Pericardium fibroblast (primary cell): ENCODE measurements around the gene COL4A1. TPM values are rescaled to one million over a fixed set of nuclear protein-coding genes. Genes with fewer than 3 reads are reported as not detected.

Source experiments
- total RNA-seq: library from RNA; depleted of rRNA; stranded (reverse); fragments of >200 nt; gene quantifications from 2 replicates; pipeline ENCODE4 v1.2.3, GENCODE V29; 2015

Gene COL4A1
- 288 and 811 TPM in 2 replicates for total RNA-seq

DNA sequence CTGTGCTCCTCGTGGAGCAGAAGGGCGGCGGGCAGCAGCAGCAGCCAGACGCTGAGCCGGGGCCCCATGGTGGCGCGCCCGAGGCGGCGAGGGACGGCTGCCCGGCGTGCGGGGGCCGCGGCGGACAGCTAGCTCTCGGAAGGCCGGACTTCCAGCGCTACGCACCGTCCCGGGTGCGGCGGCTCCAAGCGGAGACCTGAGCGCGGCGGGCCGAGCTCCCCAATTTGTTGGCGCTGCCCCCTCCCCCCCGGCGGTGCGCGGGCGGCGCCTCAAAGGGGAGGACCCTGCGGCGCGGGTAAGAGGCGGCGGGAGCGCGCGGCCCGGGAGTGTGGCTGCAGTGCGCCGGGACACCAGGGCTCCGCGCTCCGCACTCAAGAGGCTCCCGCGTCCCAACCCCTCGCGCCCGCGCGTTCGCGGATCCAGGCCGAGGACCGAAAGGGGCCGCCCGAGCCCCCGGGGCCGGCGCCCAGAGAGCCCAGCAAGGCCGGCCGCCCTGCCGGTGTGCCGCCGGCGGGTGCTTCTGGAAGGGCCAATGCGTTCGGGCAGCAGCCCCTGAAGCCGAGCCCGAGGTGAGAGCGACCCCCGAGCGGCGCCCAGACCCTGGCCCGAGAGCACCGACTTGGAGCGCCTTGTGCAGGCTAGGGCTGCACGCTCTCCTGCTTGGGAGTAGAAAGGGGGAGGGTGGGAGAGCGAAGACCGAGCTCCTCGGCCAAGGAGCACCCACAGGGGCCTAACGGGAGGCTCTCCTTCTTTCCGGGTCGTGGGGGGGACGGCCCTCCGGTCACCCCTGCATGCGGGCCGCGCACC is at the start of gene COL4A1, which contains the start of gene COL4A2:
Gene COL4A1, minus strand, starts transcription at position 198 of the 807 bp plus-strand sequence. Its CDS starts 130 bp downstream, at position 68.
Gene COL4A2, plus strand, starts transcription at position 325 of the 807 bp plus-strand sequence. CDS start 620 bp downstream, outside the sequence.

Other genes with a start within 250 kb of the COL4A1 start
- 317 and 703 TPM in 2 replicates for gene COL4A2, start 127 bp upstream of the COL4A1 start, total RNA-seq